SK-N-SH treated with all-trans-retinoic acid at 6 μM for 48 hours (cell line): ENCODE results near the gene PLAAT3.

Experiments
- BACH2 ChIP-seq: fragments of 250-450 bp; sonication (Bioruptor Pico); IDR thresholded peaks from 2 replicates; pipeline ENCODE4 v1.9.0; 2021; ENCODE audit warnings: mild to moderate bottlenecking, borderline replicate concordance
- CSDC2 ChIP-seq: fragments of 250-450 bp; sonication (Bioruptor Pico); IDR thresholded peaks from 2 replicates; pipeline ENCODE4 v1.5.0; 2020; ENCODE audit warnings: mild to moderate bottlenecking, moderate library complexity
- ESRRG ChIP-seq: fragments of 250-450 bp; sonication (Bioruptor Pico); IDR thresholded peaks from 2 replicates; pipeline ENCODE4 v1.6.1; 2021; ENCODE audit warnings: mild to moderate bottlenecking
- OSR1 ChIP-seq: fragments of 250-450 bp; sonication (Bioruptor Pico); IDR thresholded peaks from 2 replicates; pipeline ENCODE4 v1.8.0; 2022; ENCODE audit warnings: moderate library complexity, mild to moderate bottlenecking, inconsistent platforms
- RARB ChIP-seq: fragments of 250-450 bp; sonication (Bioruptor Pico); IDR thresholded peaks from 2 replicates; pipeline ENCODE4 v1.8.0; 2021; ENCODE audit warnings: mild to moderate bottlenecking, moderate library complexity
- SNAI2 ChIP-seq: fragments of 250-450 bp; sonication (Bioruptor Pico); IDR thresholded peaks from 2 replicates; pipeline ENCODE4 v1.5.0; 2020; ENCODE audit warnings: mild to moderate bottlenecking, moderate library complexity
- TCF4 ChIP-seq: fragments of 250-450 bp; sonication (Bioruptor Pico); IDR thresholded peaks from 2 replicates; pipeline ENCODE4 v1.8.0; 2021; ENCODE audit warnings: mild to moderate bottlenecking, moderate library complexity, borderline replicate concordance
- ZFP30 ChIP-seq: fragments of 450-650 bp; formaldehyde crosslinking; IDR thresholded peaks from 2 replicates; pipeline ENCODE4 v1.5.0; 2022; ENCODE audit warnings: mild to moderate bottlenecking, moderate library complexity
- ZNF565 ChIP-seq: fragments of 450-650 bp; formaldehyde crosslinking; conservative IDR thresholded peaks from 2 replicates; pipeline ENCODE4 v1.5.0; 2020; ENCODE audit warnings: low read depth, mild to moderate bottlenecking, moderate library complexity
- ZNF8 ChIP-seq: fragments of 450-650 bp; formaldehyde crosslinking; IDR thresholded peaks from 2 replicates; pipeline ENCODE4 v1.5.0; 2020; ENCODE audit warnings: mild to moderate bottlenecking, moderate library complexity
- TF ChIP-seq, protein P1 (sequence below): fragments of 250-450 bp; sonication (Bioruptor Pico); IDR thresholded peaks from 2 replicates; pipeline ENCODE4 v1.8.0; 2020; ENCODE audit warnings: mild to moderate bottlenecking, moderate library complexity, borderline replicate concordance
- TF ChIP-seq, protein P2 (sequence below): fragments of 250-450 bp; sonication (Bioruptor Pico); IDR thresholded peaks from 2 replicates; pipeline ENCODE4 v1.5.0; 2020; ENCODE audit warnings: mild to moderate bottlenecking, moderate library complexity
- TF ChIP-seq, protein P3 (sequence below): fragments of 250-450 bp; sonication (Bioruptor Pico); IDR thresholded peaks from 2 replicates; pipeline ENCODE4 v1.5.1; 2020; ENCODE audit warnings: low read depth, mild to moderate bottlenecking, moderate library complexity
- TF ChIP-seq, protein P4 (sequence below): fragments of 250-450 bp; sonication (Bioruptor Pico); IDR thresholded peaks from 2 replicates; pipeline ENCODE4 v1.5.1; 2021; ENCODE audit warnings: mild to moderate bottlenecking, moderate library complexity

DNA sequence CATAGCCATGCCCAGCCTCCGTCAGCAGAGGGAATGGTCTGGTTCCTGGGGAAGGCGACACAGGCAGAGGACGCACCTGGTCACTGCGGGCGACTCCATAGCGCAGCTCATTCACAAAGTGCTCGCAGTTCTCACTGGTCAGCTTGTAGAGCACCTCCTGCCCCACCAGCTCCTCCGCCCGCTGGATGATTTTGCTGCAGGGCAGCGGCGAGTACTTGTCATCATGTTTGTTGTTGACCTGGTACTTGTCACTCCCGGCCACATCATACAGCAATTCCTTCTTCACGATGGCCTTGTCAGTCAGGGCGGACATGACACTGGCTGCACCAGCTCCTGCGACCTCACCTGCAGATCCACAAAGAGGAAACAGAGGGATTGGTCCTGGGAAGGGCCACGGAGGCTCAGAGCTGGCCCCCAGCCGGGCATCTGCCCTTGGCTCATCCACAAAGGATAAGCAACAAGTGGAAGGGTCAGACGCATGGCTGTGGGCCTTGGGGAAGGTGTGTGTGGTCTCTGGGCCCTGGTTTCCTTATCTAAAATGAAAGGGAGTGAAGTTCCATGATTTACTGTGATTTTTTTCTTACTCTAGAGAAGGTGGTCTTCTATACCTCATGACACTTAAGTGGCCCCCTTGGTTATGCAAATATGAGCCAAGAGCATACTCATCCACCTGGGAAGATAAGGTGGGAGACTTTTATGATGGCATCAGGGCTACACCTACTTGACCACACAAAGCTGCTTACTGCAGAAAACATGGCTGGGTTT is 24.0 kb downstream of the PLAAT3 start:
- TF ChIP-seq ZNF565 (no peak), ZNF8 (CRISPR knock-in tag) (no peak), TCF4 (CRISPR knock-in tag) (no peak), ZFP30 (CRISPR knock-in tag) (no peak), RARB (CRISPR knock-in tag) (no peak), BACH2 (CRISPR knock-in tag) (no peak), OSR1 (CRISPR knock-in tag) (no peak), SNAI2 (no peak), CSDC2 (CRISPR knock-in tag) (no peak), ESRRG (CRISPR knock-in tag) (no peak)
- TF ChIP-seq, protein P1, sequence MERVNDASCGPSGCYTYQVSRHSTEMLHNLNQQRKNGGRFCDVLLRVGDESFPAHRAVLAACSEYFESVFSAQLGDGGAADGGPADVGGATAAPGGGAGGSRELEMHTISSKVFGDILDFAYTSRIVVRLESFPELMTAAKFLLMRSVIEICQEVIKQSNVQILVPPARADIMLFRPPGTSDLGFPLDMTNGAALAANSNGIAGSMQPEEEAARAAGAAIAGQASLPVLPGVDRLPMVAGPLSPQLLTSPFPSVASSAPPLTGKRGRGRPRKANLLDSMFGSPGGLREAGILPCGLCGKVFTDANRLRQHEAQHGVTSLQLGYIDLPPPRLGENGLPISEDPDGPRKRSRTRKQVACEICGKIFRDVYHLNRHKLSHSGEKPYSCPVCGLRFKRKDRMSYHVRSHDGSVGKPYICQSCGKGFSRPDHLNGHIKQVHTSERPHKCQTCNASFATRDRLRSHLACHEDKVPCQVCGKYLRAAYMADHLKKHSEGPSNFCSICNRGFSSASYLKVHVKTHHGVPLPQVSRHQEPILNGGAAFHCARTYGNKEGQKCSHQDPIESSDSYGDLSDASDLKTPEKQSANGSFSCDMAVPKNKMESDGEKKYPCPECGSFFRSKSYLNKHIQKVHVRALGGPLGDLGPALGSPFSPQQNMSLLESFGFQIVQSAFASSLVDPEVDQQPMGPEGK (CRISPR knock-in tag) = no peak
- TF ChIP-seq, protein P2, sequence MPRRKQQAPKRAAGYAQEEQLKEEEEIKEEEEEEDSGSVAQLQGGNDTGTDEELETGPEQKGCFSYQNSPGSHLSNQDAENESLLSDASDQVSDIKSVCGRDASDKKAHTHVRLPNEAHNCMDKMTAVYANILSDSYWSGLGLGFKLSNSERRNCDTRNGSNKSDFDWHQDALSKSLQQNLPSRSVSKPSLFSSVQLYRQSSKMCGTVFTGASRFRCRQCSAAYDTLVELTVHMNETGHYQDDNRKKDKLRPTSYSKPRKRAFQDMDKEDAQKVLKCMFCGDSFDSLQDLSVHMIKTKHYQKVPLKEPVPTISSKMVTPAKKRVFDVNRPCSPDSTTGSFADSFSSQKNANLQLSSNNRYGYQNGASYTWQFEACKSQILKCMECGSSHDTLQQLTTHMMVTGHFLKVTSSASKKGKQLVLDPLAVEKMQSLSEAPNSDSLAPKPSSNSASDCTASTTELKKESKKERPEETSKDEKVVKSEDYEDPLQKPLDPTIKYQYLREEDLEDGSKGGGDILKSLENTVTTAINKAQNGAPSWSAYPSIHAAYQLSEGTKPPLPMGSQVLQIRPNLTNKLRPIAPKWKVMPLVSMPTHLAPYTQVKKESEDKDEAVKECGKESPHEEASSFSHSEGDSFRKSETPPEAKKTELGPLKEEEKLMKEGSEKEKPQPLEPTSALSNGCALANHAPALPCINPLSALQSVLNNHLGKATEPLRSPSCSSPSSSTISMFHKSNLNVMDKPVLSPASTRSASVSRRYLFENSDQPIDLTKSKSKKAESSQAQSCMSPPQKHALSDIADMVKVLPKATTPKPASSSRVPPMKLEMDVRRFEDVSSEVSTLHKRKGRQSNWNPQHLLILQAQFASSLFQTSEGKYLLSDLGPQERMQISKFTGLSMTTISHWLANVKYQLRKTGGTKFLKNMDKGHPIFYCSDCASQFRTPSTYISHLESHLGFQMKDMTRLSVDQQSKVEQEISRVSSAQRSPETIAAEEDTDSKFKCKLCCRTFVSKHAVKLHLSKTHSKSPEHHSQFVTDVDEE (CRISPR knock-in tag) = no peak
- TF ChIP-seq, protein P3, sequence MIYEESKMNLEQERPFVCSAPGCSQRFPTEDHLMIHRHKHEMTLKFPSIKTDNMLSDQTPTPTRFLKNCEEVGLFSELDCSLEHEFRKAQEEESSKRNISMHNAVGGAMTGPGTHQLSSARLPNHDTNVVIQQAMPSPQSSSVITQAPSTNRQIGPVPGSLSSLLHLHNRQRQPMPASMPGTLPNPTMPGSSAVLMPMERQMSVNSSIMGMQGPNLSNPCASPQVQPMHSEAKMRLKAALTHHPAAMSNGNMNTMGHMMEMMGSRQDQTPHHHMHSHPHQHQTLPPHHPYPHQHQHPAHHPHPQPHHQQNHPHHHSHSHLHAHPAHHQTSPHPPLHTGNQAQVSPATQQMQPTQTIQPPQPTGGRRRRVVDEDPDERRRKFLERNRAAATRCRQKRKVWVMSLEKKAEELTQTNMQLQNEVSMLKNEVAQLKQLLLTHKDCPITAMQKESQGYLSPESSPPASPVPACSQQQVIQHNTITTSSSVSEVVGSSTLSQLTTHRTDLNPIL (CRISPR knock-in tag) = no peak
- TF ChIP-seq, protein P4, sequence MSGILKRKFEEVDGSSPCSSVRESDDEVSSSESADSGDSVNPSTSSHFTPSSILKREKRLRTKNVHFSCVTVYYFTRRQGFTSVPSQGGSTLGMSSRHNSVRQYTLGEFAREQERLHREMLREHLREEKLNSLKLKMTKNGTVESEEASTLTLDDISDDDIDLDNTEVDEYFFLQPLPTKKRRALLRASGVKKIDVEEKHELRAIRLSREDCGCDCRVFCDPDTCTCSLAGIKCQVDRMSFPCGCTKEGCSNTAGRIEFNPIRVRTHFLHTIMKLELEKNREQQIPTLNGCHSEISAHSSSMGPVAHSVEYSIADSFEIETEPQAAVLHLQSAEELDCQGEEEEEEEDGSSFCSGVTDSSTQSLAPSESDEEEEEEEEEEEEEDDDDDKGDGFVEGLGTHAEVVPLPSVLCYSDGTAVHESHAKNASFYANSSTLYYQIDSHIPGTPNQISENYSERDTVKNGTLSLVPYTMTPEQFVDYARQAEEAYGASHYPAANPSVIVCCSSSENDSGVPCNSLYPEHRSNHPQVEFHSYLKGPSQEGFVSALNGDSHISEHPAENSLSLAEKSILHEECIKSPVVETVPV = no peak
